Body of pancreas (tissue), 4 donors: Measurements from ENCODE around the gene RSAD2.

Source experiments
- POLR2A ChIP-seq, 3 donors: fragments of 450-650 bp; IDR thresholded peaks; one replicate each; pipeline ENCODE4 v1.6.1; 2016; ENCODE audit warnings: antibody characterized with exemption in 3 of 3, mild to moderate bottlenecking in 2 of 3
- TF ChIP-seq, protein P1 (sequence below), 7 experiments: fragments of 450-650 bp in 4 of 7; fragments of 200-600 bp in 3 of 7; sonication (generic) in 3 of 7; IDR thresholded peaks; one replicate each; pipeline ENCODE4 v1.5.1; 2016 to 2019; ENCODE audit warnings: antibody characterized with exemption in 7 of 7

DNA sequence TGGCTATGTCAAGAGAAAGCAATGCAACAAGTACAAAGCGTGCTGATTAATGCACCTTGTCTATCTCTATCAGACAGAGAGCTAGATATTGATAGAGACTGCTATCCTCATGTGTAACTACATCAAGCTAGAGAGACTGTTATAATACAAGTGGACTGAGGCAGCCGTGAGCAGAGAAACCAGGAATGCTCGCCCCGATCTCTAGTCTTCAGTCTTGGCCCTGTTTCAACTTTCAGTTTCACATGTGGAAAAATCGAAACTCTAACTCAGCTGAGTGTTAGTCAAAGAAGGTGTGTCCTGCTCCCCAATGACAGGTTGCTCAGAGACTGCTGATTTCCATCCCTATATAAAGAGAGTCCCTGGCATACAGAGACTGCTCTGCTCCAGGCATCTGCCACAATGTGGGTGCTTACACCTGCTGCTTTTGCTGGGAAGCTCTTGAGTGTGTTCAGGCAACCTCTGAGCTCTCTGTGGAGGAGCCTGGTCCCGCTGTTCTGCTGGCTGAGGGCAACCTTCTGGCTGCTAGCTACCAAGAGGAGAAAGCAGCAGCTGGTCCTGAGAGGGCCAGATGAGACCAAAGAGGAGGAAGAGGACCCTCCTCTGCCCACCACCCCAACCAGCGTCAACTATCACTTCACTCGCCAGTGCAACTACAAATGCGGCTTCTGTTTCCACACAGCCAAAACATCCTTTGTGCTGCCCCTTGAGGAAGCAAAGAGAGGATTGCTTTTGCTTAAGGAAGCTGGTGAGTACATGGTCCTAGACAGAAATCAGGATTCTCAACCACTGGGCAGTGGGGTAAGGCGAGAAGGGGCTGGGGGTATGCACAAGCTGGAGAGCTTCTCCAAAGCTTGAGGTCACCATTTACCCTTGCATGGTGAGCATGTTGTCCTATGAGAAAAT is at the start of gene RSAD2:
- TF ChIP-seq, protein P1, sequence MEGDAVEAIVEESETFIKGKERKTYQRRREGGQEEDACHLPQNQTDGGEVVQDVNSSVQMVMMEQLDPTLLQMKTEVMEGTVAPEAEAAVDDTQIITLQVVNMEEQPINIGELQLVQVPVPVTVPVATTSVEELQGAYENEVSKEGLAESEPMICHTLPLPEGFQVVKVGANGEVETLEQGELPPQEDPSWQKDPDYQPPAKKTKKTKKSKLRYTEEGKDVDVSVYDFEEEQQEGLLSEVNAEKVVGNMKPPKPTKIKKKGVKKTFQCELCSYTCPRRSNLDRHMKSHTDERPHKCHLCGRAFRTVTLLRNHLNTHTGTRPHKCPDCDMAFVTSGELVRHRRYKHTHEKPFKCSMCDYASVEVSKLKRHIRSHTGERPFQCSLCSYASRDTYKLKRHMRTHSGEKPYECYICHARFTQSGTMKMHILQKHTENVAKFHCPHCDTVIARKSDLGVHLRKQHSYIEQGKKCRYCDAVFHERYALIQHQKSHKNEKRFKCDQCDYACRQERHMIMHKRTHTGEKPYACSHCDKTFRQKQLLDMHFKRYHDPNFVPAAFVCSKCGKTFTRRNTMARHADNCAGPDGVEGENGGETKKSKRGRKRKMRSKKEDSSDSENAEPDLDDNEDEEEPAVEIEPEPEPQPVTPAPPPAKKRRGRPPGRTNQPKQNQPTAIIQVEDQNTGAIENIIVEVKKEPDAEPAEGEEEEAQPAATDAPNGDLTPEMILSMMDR (IDR thresholded peaks at IDR 0.05) = no peak
- TF ChIP-seq POLR2A (IDR thresholded peaks at IDR 0.05) = peak in 1 of 3 donors; percentile 31
